Stimulated activated memory B cell treated with anti-CD40 and anti-IgM and Interleukin-4, amounts not matched to agents 10 μg/mL and 1 μg/mL and 100 μg/mL, for 72 hours (primary cell): ENCODE measurements around the gene MYO18B.
A peak's percentile ranks its signal among the peaks of the same experiment; 100 is the strongest.

ENCODE experiments used
- ATAC-seq: fragments of 150-1000 bp; cut with Tn5 transposase; 2 replicates; pipeline ENCODE4 v1.10.0; 2021
- H3K27ac Mint-ChIP-seq: one replicate; pipeline ENCODE4 v1.8.0; 2022; ENCODE audit warnings: mild to moderate bottlenecking, mixed read lengths
- H3K27me3 Mint-ChIP-seq: one replicate; pipeline ENCODE4 v1.8.0; 2022; ENCODE audit warnings: mixed read lengths
- H3K36me3 Mint-ChIP-seq: one replicate; pipeline ENCODE4 v1.8.0; 2022; ENCODE audit warnings: mixed read lengths
- H3K4me1 Mint-ChIP-seq: one replicate; pipeline ENCODE4 v1.8.0; 2022; ENCODE audit warnings: mixed read lengths
- H3K4me3 Mint-ChIP-seq: one replicate; pipeline ENCODE4 v1.8.0; 2022; ENCODE audit warnings: mild to moderate bottlenecking, moderate library complexity, mixed read lengths
- H3K9me3 Mint-ChIP-seq: one replicate; pipeline ENCODE4 v1.8.0; 2022; ENCODE audit warnings: mixed read lengths

MYO18B gene

DNA sequence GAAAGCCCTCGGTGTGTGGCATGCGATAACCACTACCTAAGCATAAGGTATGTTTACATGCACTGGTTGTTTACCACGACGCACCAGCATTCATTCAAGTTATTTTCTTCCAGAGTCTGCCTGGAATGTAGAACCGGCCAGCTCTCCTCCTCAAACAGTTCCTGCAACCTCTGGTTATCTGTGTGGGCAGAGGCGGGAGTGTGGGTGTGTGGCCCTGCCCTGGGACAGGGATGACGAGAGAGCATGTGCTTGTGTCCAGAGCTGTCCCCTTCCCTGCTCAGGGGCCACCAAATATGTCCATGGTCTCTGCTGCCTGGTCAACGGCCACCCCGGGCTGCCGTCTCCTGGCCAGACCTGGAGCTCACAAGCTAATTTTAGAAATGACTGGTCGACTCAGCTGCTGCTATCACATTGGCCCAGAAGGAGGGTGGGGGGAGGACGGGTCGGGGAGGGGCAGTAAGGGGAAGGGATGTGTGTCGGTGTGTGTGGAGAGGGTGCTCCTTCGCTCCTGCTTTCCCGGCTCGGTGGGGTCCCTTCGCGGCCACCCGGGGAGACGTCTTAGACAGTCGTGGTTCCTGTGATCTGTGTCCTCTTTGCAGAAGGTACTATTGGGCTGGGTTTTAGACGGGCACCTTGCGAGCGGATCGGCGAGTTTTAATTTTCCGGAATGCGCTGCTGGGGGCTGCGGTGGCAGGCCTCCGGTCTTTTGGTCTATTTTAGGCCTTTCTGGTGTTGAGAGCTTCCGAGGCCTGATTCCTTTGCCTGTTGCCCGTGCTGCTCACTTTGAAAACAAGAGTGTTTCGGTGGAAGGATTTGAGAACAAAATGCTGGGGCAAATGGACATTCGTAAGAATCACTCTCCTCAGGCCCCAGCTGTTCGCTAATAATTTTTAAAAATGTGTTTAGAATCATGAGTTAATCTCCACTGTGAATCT lies at the start of gene MYO18B:
TSS of gene MYO18B (plus strand) at position 497 of the 935 bp plus-strand sequence. CDS start 18,905 bp downstream, outside the sequence.
- no peak within 1 kb of the TSS for H3K4me3 Mint-ChIP-seq
- ATAC-seq, result no peak
- no peak within 1 kb of the TSS for H3K27ac Mint-ChIP-seq

GRCh38 chr22:25692397-25693267 lies 49.4 kb upstream of the MYO18B start:
- peaks cover 43% of the 10 kb centered on the region for H3K36me3 Mint-ChIP-seq
- H3K4me1 Mint-ChIP-seq, result peaks cover 15% of the 10 kb centered on the region

More for the DNA sequence above, at the start of gene MYO18B:
- H3K27me3 Mint-ChIP-seq, result peaks cover 28% of the 10 kb centered on the region
- H3K9me3 Mint-ChIP-seq, result no peaks in the 10 kb centered on the region
- no peaks in the 10 kb centered on the region for H3K4me1 Mint-ChIP-seq
- H3K36me3 Mint-ChIP-seq, result no peaks in the 10 kb centered on the region

DNA sequence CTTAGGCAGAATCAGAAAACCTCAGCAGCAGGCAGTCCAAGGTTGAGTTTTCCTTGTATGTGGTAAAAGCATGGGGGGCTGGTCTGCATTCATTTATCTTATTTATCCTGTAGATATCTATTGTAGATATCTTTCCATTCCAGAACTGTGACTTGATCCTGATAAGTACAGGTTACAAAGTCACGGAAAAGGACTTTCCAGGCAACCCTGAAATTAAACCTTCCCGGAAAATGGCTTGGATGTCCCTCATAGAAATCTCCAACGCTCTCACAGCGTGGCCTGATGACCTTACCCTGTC lies 48.8 kb upstream of the MYO18B start:
- Mint-ChIP-seq H3K27me3 (no peaks in the 10 kb centered on the region), H3K9me3 (no peaks in the 10 kb centered on the region), H3K4me3 (no peak overlapping the region), H3K27ac (no peak overlapping the region), H3K4me1 (peaks cover 15% of the 10 kb centered on the region), H3K36me3 (peaks cover 49% of the 10 kb centered on the region)
- no peak for ATAC-seq

More at GRCh38 chr22:25692397-25693267, 49.4 kb upstream of the MYO18B start:
- no peak overlapping the region for H3K27ac Mint-ChIP-seq
- no peak for ATAC-seq
- H3K27me3 Mint-ChIP-seq, result no peaks in the 10 kb centered on the region
- H3K4me3 Mint-ChIP-seq, result no peak overlapping the region
- no peaks in the 10 kb centered on the region for H3K9me3 Mint-ChIP-seq

- Mint-ChIP-seq H3K4me3 (no peak overlapping the region), H3K27me3 (no peaks in the 10 kb centered on the region), H3K9me3 (no peaks in the 10 kb centered on the region), H3K36me3 (peaks cover 52% of the 10 kb centered on the region), H3K27ac (peak overlapping the region; percentile 18), H3K4me1 (peaks cover 15% of the 10 kb centered on the region)
- ATAC-seq, result no peak
These were observed 47.6 kb upstream of the MYO18B start for GRCh38 chr22:25694196-25694907.

DNA sequence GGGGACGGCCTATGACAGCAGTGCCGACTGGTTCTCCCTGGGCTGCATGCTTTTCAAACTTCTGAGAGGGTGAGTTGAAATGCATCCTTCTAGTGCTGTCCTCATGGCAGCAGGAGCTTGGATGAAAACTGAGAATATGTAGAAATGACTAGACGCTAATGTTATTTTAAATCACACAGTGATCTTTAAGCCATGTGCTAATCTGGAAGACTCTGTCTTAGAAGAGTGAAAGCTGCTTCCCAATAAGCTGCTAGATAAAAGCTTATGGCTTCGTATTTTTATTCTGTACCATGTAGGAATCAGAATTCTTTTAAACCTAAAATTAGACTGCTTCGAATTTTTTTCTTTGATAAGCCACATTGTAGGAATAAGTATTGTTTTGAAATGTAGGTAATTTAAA lies 46.8 kb upstream of the MYO18B start:
- no peak overlapping the region for H3K27ac Mint-ChIP-seq
- peaks cover 18% of the 10 kb centered on the region for H3K4me1 Mint-ChIP-seq
- peaks cover 52% of the 10 kb centered on the region for H3K36me3 Mint-ChIP-seq
- H3K4me3 Mint-ChIP-seq, result no peak overlapping the region
- H3K9me3 Mint-ChIP-seq, result no peaks in the 10 kb centered on the region
- no peak for ATAC-seq
- no peaks in the 10 kb centered on the region for H3K27me3 Mint-ChIP-seq

DNA sequence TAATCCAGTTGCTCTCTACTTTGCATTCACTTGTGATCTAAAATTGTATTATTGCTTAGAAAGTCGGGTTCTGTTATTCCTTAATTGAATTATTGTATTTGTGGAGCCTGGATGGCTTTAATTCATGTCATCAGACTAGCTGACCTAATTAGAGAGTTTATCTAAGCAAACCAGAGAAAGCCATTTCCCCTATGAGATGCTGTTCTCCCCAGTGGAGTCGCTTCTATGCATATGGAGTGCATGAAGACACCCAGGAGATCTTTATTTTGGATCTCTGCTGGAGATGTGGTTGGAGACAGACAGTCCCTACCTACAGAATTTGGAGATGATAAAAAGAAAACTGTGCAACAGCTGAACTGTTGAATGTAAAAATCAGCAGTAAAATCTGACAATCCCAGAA lies 45.2 kb upstream of the MYO18B start:
- Mint-ChIP-seq H3K4me3 (no peak overlapping the region), H3K36me3 (peaks cover 52% of the 10 kb centered on the region), H3K9me3 (no peaks in the 10 kb centered on the region), H3K4me1 (peaks cover 8% of the 10 kb centered on the region), H3K27me3 (no peaks in the 10 kb centered on the region), H3K27ac (no peak overlapping the region)
- no peak for ATAC-seq

GRCh38 chr22:25697181-25697664 lies 44.8 kb upstream of the MYO18B start:
- H3K4me1 Mint-ChIP-seq, result peaks cover 8% of the 10 kb centered on the region

GRCh38 chr22:25697978-25698377 lies 44.0 kb upstream of the MYO18B start:
- H3K36me3 Mint-ChIP-seq, result peaks cover 41% of the 10 kb centered on the region
- no peak for ATAC-seq
- no peak overlapping the region for H3K4me3 Mint-ChIP-seq
- no peaks in the 10 kb centered on the region for H3K9me3 Mint-ChIP-seq
- no peaks in the 10 kb centered on the region for H3K27me3 Mint-ChIP-seq
- peak overlapping the region; percentile 17 for H3K27ac Mint-ChIP-seq
- H3K4me1 Mint-ChIP-seq, result peaks cover 8% of the 10 kb centered on the region

More at GRCh38 chr22:25697181-25697664, 44.8 kb upstream of the MYO18B start:
- no peak for ATAC-seq
- peak overlapping the region; percentile 17 for H3K27ac Mint-ChIP-seq
- no peak overlapping the region for H3K4me3 Mint-ChIP-seq
- H3K9me3 Mint-ChIP-seq, result no peaks in the 10 kb centered on the region
- no peaks in the 10 kb centered on the region for H3K27me3 Mint-ChIP-seq
- peaks cover 48% of the 10 kb centered on the region for H3K36me3 Mint-ChIP-seq

- no peaks in the 10 kb centered on the region for H3K27me3 Mint-ChIP-seq
These were observed 43.5 kb upstream of the MYO18B start for GRCh38 chr22:25698461-25698860.

DNA sequence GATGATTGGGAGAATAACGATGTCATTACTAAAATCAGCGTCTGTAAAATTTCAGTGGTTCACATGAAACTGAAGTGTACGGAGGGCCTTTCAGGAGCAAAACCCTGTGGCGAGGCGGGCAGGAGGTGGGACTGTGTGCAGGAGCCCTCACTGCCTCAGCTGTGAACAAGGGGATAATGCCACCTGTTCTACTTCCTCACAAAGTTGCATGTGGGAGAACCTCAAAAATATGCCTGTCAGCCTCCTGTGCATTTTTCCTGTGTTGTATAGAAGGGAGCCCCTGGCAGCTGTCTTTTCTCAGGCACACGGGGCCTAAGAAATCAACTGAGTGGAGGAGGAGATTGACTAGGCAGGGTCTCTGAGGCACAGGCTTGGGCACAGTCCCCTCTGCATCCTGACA lies 43.0 kb upstream of the MYO18B start:
- Mint-ChIP-seq H3K4me1 (peaks cover 10% of the 10 kb centered on the region), H3K27ac (peak overlapping the region; percentile 19), H3K9me3 (no peaks in the 10 kb centered on the region), H3K4me3 (no peak overlapping the region), H3K36me3 (peaks cover 50% of the 10 kb centered on the region), H3K27me3 (no peaks in the 10 kb centered on the region)
- ATAC-seq, result no peak

More at GRCh38 chr22:25698461-25698860, 43.5 kb upstream of the MYO18B start:
- no peaks in the 10 kb centered on the region for H3K9me3 Mint-ChIP-seq
- ATAC-seq, result no peak
- no peak overlapping the region for H3K4me3 Mint-ChIP-seq
- H3K4me1 Mint-ChIP-seq, result peaks cover 8% of the 10 kb centered on the region
- H3K36me3 Mint-ChIP-seq, result peaks cover 45% of the 10 kb centered on the region
- peak overlapping the region; percentile 17 for H3K27ac Mint-ChIP-seq

- H3K27me3 Mint-ChIP-seq, result no peaks in the 10 kb centered on the region
- peaks cover 16% of the 10 kb centered on the region for H3K4me1 Mint-ChIP-seq
- H3K4me3 Mint-ChIP-seq, result no peak overlapping the region
These were observed 40.8 kb upstream of the MYO18B start for GRCh38 chr22:25701056-25701780.

GRCh38 chr22:25702040-25702439 lies 39.9 kb upstream of the MYO18B start:
- Mint-ChIP-seq H3K36me3 (peaks cover 65% of the 10 kb centered on the region), H3K27ac (no peak overlapping the region), H3K4me1 (peaks cover 16% of the 10 kb centered on the region), H3K9me3 (no peaks in the 10 kb centered on the region), H3K27me3 (no peaks in the 10 kb centered on the region), H3K4me3 (no peak overlapping the region)
- ATAC-seq, result no peak

More at GRCh38 chr22:25701056-25701780, 40.8 kb upstream of the MYO18B start:
- Mint-ChIP-seq H3K9me3 (no peaks in the 10 kb centered on the region), H3K36me3 (peaks cover 62% of the 10 kb centered on the region), H3K27ac (no peak overlapping the region)
- no peak for ATAC-seq

DNA sequence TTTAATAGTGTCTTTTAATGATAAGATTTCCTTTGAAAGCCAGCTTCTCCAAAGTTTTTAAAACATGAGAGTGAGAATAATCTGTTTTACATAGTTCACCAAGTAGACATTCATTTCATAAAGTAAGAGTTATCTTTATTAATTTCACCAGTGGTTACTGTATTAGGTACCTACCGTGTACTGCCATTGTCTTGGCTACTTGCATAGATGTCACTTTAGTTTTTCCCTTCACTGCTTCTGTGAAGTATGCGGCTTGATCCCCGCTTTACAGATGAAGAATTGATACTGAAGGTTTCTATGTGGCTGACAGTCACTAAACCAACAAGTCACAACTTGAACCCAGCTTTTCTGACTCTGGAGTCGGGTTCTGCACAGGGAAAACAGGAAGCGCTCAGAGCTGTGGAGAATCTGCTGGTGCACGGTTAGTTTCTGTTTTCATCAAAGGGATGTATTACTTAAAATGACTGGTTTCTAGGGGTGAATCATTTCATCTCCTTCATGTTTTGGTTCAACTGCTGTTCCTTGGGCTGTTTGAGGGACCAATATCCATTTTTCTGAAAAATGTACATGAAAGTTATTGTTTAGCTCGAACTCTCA lies 39.3 kb upstream of the MYO18B start:
- ATAC-seq, result no peak
- Mint-ChIP-seq H3K9me3 (no peaks in the 10 kb centered on the region), H3K27ac (no peak overlapping the region), H3K27me3 (no peaks in the 10 kb centered on the region), H3K36me3 (peaks cover 65% of the 10 kb centered on the region), H3K4me3 (no peak overlapping the region), H3K4me1 (peaks cover 21% of the 10 kb centered on the region)

GRCh38 chr22:25704701-25705100 lies 37.3 kb upstream of the MYO18B start:
- no peaks in the 10 kb centered on the region for H3K27me3 Mint-ChIP-seq
- H3K9me3 Mint-ChIP-seq, result no peaks in the 10 kb centered on the region
- ATAC-seq, result no peak
- H3K4me3 Mint-ChIP-seq, result no peak overlapping the region
- peaks cover 60% of the 10 kb centered on the region for H3K36me3 Mint-ChIP-seq
- peak overlapping the region; percentile 22 for H3K27ac Mint-ChIP-seq
- peaks cover 19% of the 10 kb centered on the region for H3K4me1 Mint-ChIP-seq
